Lung (tissue), 12 donors: ENCODE data around the gene IQCK. TPM values are rescaled to one million over a fixed set of nuclear protein-coding genes. Genes with fewer than 3 reads are reported as not detected.

ENCODE experiments used
- ATAC-seq: fragments of 200-7000 bp; cut with Tn5 transposase; one replicate; pipeline ENCODE4 v1.9.1; 2020; ENCODE audit warnings: moderate number of reproducible peaks; ENCODE audit not compliant: insufficient read depth, low FRiP score
- DNase-seq, 3 donors: peaks; one replicate each; pipeline ENCODE4 v3.0.0-alpha.2; 2013 to 2017
- H3K27ac ChIP-seq, 2 donors: one replicate each; pipeline ENCODE4 v1.5.1; 2013; ENCODE audit warnings: mild to moderate bottlenecking in 2 of 2, moderate library complexity in 2 of 2, control low read depth in 1 of 2, inconsistent platforms in 1 of 2, low read depth in 1 of 2, low read length in 1 of 2
- H3K27me3 ChIP-seq, 3 donors: one replicate each; pipeline ENCODE4 v1.5.1; 2013; ENCODE audit warnings: low read length in 2 of 3; ENCODE audit not compliant: control insufficient read depth in 3 of 3, insufficient read depth in 3 of 3
- H3K36me3 ChIP-seq, 4 donors: one replicate each; pipeline ENCODE4 v1.5.1; 2013; ENCODE audit warnings: low read length in 4 of 4, mild to moderate bottlenecking in 1 of 4, moderate library complexity in 1 of 4; ENCODE audit not compliant: control insufficient read depth in 4 of 4, insufficient read depth in 4 of 4
- H3K4me1 ChIP-seq, 5 donors: one replicate each; pipeline ENCODE4 v1.5.1; 2013; ENCODE audit warnings: low read length in 5 of 5, mild to moderate bottlenecking in 2 of 5, moderate library complexity in 1 of 5; ENCODE audit not compliant: control insufficient read depth in 5 of 5, insufficient read depth in 5 of 5
- H3K4me3 ChIP-seq: one replicate; pipeline ENCODE4 v1.5.1; 2013; ENCODE audit warnings: mild to moderate bottlenecking, control low read depth, moderate library complexity
- H3K9ac ChIP-seq, 2 donors: one replicate each; pipeline ENCODE4 v1.5.1; 2013; ENCODE audit warnings: low read length in 2 of 2, control low read depth in 1 of 2; ENCODE audit not compliant: insufficient read depth in 1 of 2
- H3K9me3 ChIP-seq, 4 donors: one replicate each; pipeline ENCODE4 v1.5.1; 2013; ENCODE audit warnings: low read length in 3 of 4, mild to moderate bottlenecking in 1 of 4, moderate library complexity in 1 of 4; ENCODE audit not compliant: control insufficient read depth in 4 of 4, insufficient read depth in 3 of 4
- CTCF ChIP-seq: IDR thresholded peaks from 2 replicates; pipeline ENCODE4 v1.5.1; 2012; ENCODE audit warnings: mild to moderate bottlenecking; ENCODE audit errors: control extremely low read depth, extremely low read depth
- WGBS, 2 donors: extraction: QIAGEN DNeasy Blood & Tissue Kit; methylation state at CpG; one replicate each; pipeline ENCODE4 v1.1.7; 2013; 5-methylcytosine and 5-hydroxymethylcytosine counted together
- polyA plus RNA-seq, 2 donors: library from polyadenylated mRNA; stranded (reverse); fragments of 200-250 nt; gene quantifications; one replicate each; pipeline ENCODE4 v1.2.1, GENCODE V29; 2013
- total RNA-seq, 2 donors: library from RNA; depleted of rRNA in 1 of 2; stranded (reverse); fragments of >200 nt in 1 of 2; gene quantifications; one replicate each; pipeline ENCODE4 v1.2.1, GENCODE V29; 2014 to 2021
- donor health status: control.
- donor health status: control.
- donor health status: Bipolar disorder and iron deficiency.
- donor health status: healthy.
- donor health status: DM: yes; HTN: yes; CAD: no.

Gene IQCK
- total and polyA plus RNA-seq, 4 donors, result 12.7 to 27.0 (median 20.4) TPM

- peak in 1 of 3 donors; percentile 57 for DNase-seq
- no peak overlapping the region for H3K4me3 ChIP-seq
- no peak overlapping the region for H3K9ac ChIP-seq
- H3K36me3 ChIP-seq, result no peaks in the 10 kb centered on the region
- no peak overlapping the region for H3K27ac ChIP-seq
- TF ChIP-seq CTCF, result no peak
- H3K4me1 ChIP-seq, result peaks cover 0 to 35% (median 12%) of the 10 kb centered on the region in 5 donors
- 47 to 66% methylated on average over 2 of the region's 2 CpGs for WGBS, 2 donors
- no peaks in the 10 kb centered on the region for H3K9me3 ChIP-seq
- ATAC-seq, result no peak
- H3K27me3 ChIP-seq, result no peaks in the 10 kb centered on the region
Measured at GRCh38 chr16:19748389-19749168, 30.5 kb downstream of the IQCK start.

DNA sequence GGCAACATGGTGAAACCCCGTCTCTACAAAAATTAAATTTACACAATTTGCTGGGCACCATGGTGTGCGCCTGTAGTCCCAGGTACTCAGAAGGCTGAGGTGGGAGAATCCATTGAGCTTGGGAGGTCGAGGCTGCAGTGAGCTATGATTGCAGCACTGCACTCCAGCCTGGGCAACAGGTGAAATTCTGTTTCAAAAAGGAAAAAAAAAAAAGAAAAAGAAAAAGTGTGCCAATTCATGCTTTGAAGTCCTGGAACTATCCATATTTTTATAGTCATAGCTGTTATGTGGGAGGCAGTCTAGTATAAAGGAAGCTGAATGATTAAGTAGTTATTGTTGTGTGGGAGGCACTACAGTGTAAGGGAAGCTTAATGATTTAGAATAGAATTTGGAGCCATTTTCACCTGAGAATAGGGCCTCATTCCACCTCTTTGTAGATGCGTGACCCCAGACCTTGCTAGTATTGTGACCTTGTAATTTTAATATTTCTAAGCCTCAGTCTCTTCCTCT lies 31.6 kb downstream of the IQCK start:
- Histone ChIP-seq H3K27ac (no peak overlapping the region), H3K4me1 (peaks cover 0 to 35% (median 12%) of the 10 kb centered on the region in 5 donors), H3K9ac (no peak overlapping the region), H3K36me3 (peaks cover 0 to 3% (median 0%) of the 10 kb centered on the region in 4 donors), H3K9me3 (no peaks in the 10 kb centered on the region), H3K4me3 (no peak overlapping the region), H3K27me3 (no peaks in the 10 kb centered on the region)
- DNase-seq, result no peak
- TF ChIP-seq CTCF, result no peak
- no peak for ATAC-seq
- 91 to 97% methylated on average over 4 of the region's 4 CpGs for WGBS, 2 donors

DNA sequence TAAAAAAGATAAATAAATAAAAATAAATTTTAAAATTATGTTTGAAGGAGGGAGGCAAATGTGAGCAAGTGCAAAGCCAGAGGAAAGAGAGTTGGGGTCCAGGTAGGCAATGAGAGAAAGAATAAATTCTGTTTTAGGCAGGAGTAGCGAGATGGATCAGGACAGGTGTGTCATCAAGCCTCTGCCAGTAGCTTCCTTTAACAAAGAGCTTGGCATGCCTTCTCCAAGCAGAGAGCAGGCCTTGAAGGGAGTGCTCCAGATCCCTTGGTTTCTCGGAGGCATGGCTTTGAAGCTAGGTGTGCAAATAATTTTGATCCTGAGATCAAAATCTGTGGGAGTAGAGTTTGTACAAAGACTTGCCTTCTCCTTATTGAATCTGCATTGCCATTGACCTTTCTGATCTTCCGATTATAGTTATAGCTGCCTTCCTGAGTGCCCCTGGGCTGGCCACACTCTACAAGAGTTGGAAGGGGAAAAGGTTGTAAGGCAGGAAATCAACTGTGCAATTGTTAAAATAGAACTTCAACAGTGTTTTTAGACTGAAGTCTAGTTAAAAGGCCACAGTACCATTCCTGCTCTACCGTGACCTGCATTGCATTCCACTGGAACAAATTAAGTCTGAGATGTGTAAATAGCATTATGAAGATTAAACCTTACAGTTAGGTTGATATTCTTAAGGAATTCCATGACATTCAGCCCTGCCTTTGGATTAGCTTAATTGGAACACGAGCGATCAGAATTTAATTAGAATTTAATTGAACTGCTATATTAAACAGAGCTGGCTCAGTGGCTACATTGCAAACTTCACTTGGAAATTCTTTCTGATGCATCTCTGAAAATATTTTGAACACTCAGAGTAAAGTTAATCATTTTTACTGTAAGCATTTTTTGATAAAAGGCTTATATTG lies 33.7 kb downstream of the IQCK start:
- 84 to 89% methylated on average over 6 of the region's 6 CpGs for WGBS, 2 donors
- peaks cover 0 to 32% (median 12%) of the 10 kb centered on the region in 5 donors for H3K4me1 ChIP-seq

More for the DNA sequence above, 33.7 kb downstream of the IQCK start:
- H3K9me3 ChIP-seq, result no peaks in the 10 kb centered on the region
- no peak overlapping the region for H3K4me3 ChIP-seq
- no peak for DNase-seq
- no peak for TF ChIP-seq CTCF
- H3K9ac ChIP-seq, result peak overlapping the region in 1 of 2 donors; percentile 20
- H3K36me3 ChIP-seq, result peaks cover 0 to 3% (median 0%) of the 10 kb centered on the region in 4 donors
- no peaks in the 10 kb centered on the region for H3K27me3 ChIP-seq
- no peak overlapping the region for H3K27ac ChIP-seq
- ATAC-seq, result no peak
